Stomach (tissue), 9 donors: ENCODE measurements around the gene ATAD1. TPM values are rescaled to one million over a fixed set of nuclear protein-coding genes. Genes with fewer than 3 reads are reported as not detected.
"Not testable (repeated sequence)": the region's sequence is repeated elsewhere in the genome, so short reads cannot be mapped to it uniquely, and the experiment has no call there.

Experiments
- DNase-seq, 2 donors: peaks; one replicate each; pipeline versions ENCODE4 v3.0.0 to v3.0.0-alpha.2; 2013 to 2019
- H3K27ac ChIP-seq, 5 donors: fragments of 200-600 bp in 4 of 5; sonication (generic) in 4 of 5; one replicate each; pipeline ENCODE4 v1.5.1; 2013 to 2019; ENCODE audit warnings: mild to moderate bottlenecking in 1 of 5, moderate library complexity in 1 of 5
- H3K27me3 ChIP-seq, 3 donors: fragments of 200-600 bp; sonication (generic); one replicate each; pipeline ENCODE4 v1.5.1; 2017 to 2019; ENCODE audit warnings: mixed run types in 1 of 3
- H3K36me3 ChIP-seq, 4 donors: fragments of 200-600 bp; sonication (generic); 1 replicate in 3 of 4; 2 replicates in 1 of 4; pipeline ENCODE4 v1.5.1; 2016 to 2019
- H3K4me1 ChIP-seq, 4 donors: fragments of 200-600 bp; sonication (generic); one replicate each; pipeline ENCODE4 v1.5.1; 2016 to 2019
- H3K4me3 ChIP-seq, 4 donors: fragments of 200-600 bp; sonication (generic) in 3 of 4; one replicate each; pipeline ENCODE4 v1.5.1; 2016 to 2019; ENCODE audit warnings: mild to moderate bottlenecking in 1 of 4
- H3K9me3 ChIP-seq, 4 donors: fragments of 200-600 bp; sonication (generic); one replicate each; pipeline ENCODE4 v1.5.1; 2016 to 2019
- EP300 ChIP-seq: sonication (generic); formaldehyde crosslinking; IDR thresholded peaks from one replicate; pipeline ENCODE4 v1.6.1; 2017; ENCODE audit warnings: antibody characterized with exemption
- POLR2A ChIP-seq, 4 donors: fragments of 450-650 bp; IDR thresholded peaks; one replicate each; pipeline ENCODE4 v1.6.1; 2016; ENCODE audit warnings: antibody characterized with exemption in 4 of 4, control low read depth in 2 of 4, mild to moderate bottlenecking in 1 of 4, moderate library complexity in 1 of 4
- POLR2AphosphoS5 ChIP-seq, 3 donors: sonication (generic); formaldehyde crosslinking; IDR thresholded peaks; one replicate each; pipeline ENCODE4 v1.6.1; 2016; ENCODE audit warnings: antibody characterized with exemption in 3 of 3
- WGBS, 5 donors: extraction: QIAGEN DNeasy Blood & Tissue Kit in 3 of 5; methylation state at CpG; one replicate each; pipeline versions ENCODE4 v1.1.5 to v1.1.7; 2013 to 2018; 5-methylcytosine and 5-hydroxymethylcytosine counted together
- intact Hi-C: fragments of 100-400 bp; cut with DNase I; formaldehyde crosslinking; loops from one replicate; pipeline ENCODE4 v1.15.1; 2023; ENCODE audit warnings: low total_unique reads
- polyA plus RNA-seq, 3 donors: library from polyadenylated mRNA; stranded (reverse); fragments of 200-250 nt; gene quantifications; one replicate each; pipeline ENCODE4 v1.2.3, GENCODE V29; 2013
- total RNA-seq, 5 donors: library from RNA; depleted of rRNA; stranded (reverse); fragments of >200 nt; gene quantifications; one replicate each; pipeline versions ENCODE4 v1.1.0 to v1.2.3, GENCODE V29; 2014 to 2016
- TF ChIP-seq, protein P1 (sequence below), 7 experiments: fragments of 450-650 bp in 4 of 7; fragments of 200-600 bp in 3 of 7; sonication (generic) in 3 of 7; IDR thresholded peaks; one replicate each; pipeline ENCODE4 v1.5.1; 2016 to 2019; ENCODE audit warnings: antibody characterized with exemption in 7 of 7, control low read depth in 2 of 7, mild to moderate bottlenecking in 1 of 7
- donor health status: healthy with polysubstance abuse.
- donor health status: Bipolar disorder and iron deficiency.
- donor health status: healthy.

Gene ATAD1
- total and polyA plus RNA-seq, 8 donors: 7.0 to 61.7 (median 13.8) TPM

DNA sequence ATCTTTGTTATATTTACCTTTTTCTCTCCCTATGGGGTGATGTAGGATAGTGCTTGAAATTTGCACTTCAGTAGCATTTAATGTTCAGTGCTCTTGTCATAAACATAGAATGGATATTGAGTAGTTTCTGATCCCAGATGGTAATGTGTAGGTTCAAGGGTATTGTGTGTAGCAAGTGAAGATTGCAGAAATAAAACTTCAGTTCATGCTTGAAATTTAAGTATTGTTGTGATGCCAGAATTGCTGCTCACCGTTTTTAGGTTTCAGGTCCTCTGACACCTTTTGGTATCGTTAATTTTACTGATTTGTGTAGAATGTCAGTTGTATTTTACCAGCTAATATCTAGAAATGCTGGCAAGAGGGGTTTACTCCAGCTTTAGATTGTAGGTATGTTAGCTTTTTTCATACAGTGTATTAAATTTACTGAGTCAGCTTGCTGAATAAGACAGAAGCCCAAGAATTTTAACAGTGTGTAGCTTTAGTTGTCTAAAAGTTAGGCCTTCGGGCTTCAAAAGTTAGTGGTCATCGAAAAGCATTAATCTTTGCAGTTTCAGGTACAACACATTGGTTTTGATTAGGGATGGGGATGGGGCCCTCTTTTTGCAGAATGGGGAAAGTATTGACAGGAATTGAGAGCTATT is 47.3 kb upstream of the ATAD1 start:
- Histone ChIP-seq H3K27ac (peak overlapping the region in 4 of 5 donors; percentile 95 to 99 (median 98)), H3K9me3 (no peaks in the 10 kb centered on the region), H3K36me3 (no peaks in the 10 kb centered on the region), H3K4me1 (peaks cover 7 to 39% (median 33%) of the 10 kb centered on the region in 4 donors), H3K4me3 (peak overlapping the region; percentile 88 to 94 (median 90)), H3K27me3 (no peaks in the 10 kb centered on the region)
- WGBS, 5 donors: 1% methylated on average over 4 of the region's 4 CpGs
- TF ChIP-seq EP300: no peak
- TF ChIP-seq, protein P1, sequence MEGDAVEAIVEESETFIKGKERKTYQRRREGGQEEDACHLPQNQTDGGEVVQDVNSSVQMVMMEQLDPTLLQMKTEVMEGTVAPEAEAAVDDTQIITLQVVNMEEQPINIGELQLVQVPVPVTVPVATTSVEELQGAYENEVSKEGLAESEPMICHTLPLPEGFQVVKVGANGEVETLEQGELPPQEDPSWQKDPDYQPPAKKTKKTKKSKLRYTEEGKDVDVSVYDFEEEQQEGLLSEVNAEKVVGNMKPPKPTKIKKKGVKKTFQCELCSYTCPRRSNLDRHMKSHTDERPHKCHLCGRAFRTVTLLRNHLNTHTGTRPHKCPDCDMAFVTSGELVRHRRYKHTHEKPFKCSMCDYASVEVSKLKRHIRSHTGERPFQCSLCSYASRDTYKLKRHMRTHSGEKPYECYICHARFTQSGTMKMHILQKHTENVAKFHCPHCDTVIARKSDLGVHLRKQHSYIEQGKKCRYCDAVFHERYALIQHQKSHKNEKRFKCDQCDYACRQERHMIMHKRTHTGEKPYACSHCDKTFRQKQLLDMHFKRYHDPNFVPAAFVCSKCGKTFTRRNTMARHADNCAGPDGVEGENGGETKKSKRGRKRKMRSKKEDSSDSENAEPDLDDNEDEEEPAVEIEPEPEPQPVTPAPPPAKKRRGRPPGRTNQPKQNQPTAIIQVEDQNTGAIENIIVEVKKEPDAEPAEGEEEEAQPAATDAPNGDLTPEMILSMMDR (IDR thresholded peaks at IDR 0.05): no peak
- no peak for TF ChIP-seq POLR2AphosphoS5 (IDR thresholded peaks at IDR 0.05)
- no peak for TF ChIP-seq POLR2A (IDR thresholded peaks at IDR 0.05)
- intact Hi-C loops: loop anchor here (10.0 kb wide), 1 partner anchor 249 kb away; no protein-coding TSS in a partner anchor
- no peak for DNase-seq

DNA sequence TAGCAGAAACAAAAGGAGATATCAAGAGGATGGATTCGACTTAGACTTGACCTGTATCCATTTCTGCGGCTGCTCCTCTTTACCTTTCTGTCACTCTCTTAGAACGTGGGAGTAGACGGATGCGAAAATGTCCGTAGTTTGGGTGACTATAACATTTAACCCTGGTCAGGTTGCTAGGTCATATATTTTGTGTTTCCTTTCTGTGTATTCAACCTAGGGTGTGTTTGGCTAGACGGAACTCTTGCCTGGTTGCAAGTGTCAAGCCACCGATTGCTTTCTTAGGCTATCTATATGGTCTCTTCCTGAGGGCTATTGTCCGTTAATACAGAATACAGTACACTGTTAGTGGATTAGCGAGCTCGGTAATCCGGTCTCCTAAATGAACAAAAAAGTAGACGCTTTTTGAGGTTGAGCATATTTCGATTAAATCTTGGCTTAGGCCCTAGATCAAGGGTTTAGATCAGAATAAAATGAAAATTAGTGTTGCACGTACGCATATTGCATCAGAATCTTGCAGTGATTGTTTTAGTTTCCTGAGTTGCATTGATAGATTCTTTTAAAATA is 46.6 kb upstream of the ATAD1 start:
- Histone ChIP-seq H3K4me3 (peak overlapping the region; percentile 88 to 94 (median 90)), H3K27ac (peak overlapping the region; percentile 95 to 99 (median 97))
- intact Hi-C loops: loop anchor here (10.0 kb wide), 1 partner anchor 250 kb away; no protein-coding TSS in a partner anchor

DNA sequence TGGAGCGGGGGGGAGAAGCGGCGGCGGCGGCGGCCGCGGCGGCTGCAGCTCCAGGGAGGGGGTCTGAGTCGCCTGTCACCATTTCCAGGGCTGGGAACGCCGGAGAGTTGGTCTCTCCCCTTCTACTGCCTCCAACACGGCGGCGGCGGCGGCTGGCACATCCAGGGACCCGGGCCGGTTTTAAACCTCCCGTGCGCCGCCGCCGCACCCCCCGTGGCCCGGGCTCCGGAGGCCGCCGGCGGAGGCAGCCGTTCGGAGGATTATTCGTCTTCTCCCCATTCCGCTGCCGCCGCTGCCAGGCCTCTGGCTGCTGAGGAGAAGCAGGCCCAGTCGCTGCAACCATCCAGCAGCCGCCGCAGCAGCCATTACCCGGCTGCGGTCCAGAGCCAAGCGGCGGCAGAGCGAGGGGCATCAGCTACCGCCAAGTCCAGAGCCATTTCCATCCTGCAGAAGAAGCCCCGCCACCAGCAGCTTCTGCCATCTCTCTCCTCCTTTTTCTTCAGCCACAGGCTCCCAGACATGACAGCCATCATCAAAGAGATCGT is 46.0 kb upstream of the ATAD1 start:
- Histone ChIP-seq H3K27ac (peak overlapping the region; percentile 95 to 99 (median 97)), H3K4me1 (peaks cover 7 to 30% (median 27%) of the 10 kb centered on the region in 4 donors), H3K4me3 (peak overlapping the region; percentile 88 to 94 (median 90))
- intact Hi-C loops: loop anchor here (10.0 kb wide), 1 partner anchor 251 kb away; no protein-coding TSS in a partner anchor
- WGBS, 5 donors: 0 to 1% (median 0%) methylated on average over 9 to 47 of the region's 47 CpGs
- H3K36me3 ChIP-seq, H3K27me3 ChIP-seq, H3K9me3 ChIP-seq: not testable (repeated sequence)
- peak; percentile 39 to 75 for DNase-seq

More for the DNA sequence above, 46.6 kb upstream of the ATAD1 start:
- Histone ChIP-seq H3K36me3 (no peaks in the 10 kb centered on the region), H3K27me3 (no peaks in the 10 kb centered on the region), H3K4me1 (peaks cover 7 to 35% (median 33%) of the 10 kb centered on the region in 4 donors), H3K9me3 (no peaks in the 10 kb centered on the region)
- DNase-seq: peak in 1 of 2 donors; percentile 50
- no peak for TF ChIP-seq POLR2A (IDR thresholded peaks at IDR 0.05)
- no peak for TF ChIP-seq EP300
- TF ChIP-seq, protein P1 (IDR thresholded peaks at IDR 0.05): no peak
- no peak for TF ChIP-seq POLR2AphosphoS5 (IDR thresholded peaks at IDR 0.05)
- WGBS, 5 donors: 0 to 1% (median 1%) methylated on average over 16 of the region's 16 CpGs

DNA sequence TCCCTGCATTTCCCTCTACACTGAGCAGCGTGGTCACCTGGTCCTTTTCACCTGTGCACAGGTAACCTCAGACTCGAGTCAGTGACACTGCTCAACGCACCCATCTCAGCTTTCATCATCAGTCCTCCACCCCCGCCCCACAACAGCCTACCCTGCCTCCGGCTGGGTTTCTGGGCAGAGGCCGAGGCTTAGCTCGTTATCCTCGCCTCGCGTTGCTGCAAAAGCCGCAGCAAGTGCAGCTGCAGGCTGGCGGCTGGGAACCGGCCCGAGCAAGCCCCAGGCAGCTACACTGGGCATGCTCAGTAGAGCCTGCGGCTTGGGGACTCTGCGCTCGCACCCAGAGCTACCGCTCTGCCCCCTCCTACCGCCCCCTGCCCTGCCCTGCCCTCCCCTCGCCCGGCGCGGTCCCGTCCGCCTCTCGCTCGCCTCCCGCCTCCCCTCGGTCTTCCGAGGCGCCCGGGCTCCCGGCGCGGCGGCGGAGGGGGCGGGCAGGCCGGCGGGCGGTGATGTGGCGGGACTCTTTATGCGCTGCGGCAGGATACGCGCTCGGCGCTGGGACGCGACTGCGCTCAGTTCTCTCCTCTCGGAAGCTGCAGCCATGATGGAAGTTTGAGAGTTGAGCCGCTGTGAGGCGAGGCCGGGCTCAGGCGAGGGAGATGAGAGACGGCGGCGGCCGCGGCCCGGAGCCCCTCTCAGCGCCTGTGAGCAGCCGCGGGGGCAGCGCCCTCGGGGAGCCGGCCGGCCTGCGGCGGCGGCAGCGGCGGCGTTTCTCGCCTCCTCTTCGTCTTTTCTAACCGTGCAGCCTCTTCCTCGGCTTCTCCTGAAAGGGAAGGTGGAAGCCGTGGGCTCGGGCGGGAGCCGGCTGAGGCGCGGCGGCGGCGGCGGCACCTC is 45.3 kb upstream of the ATAD1 start, which contains the start of the genes KLLN and PTEN:
TSS of gene KLLN (minus strand) at position 481 of the 891 bp plus-strand sequence. CDS start 1,046 bp downstream, outside the sequence.
TSS of gene PTEN (plus strand) at position 573 of the 891 bp plus-strand sequence. CDS start 845 bp downstream, outside the sequence.
- Histone ChIP-seq H3K27ac (peak within 1 kb of the TSS; percentile 95 to 99 (median 97)), H3K9me3 (no peaks in the 10 kb centered on the region), H3K4me3 (peak within 1 kb of the TSS; percentile 88 to 94 (median 90)), H3K36me3 (no peaks in the 10 kb centered on the region), H3K4me1 (peaks cover 7 to 22% (median 20%) of the 10 kb centered on the region in 4 donors), H3K27me3 (no peaks in the 10 kb centered on the region)
- intact Hi-C loops: loop anchor here (10.0 kb wide), 1 partner anchor 252 kb away; no protein-coding TSS in a partner anchor
- 0 to 1% (median 0%) methylated on average over 37 to 89 of the region's 89 CpGs for WGBS, 5 donors
- DNase-seq: peak; percentile 90 to 97
- TF ChIP-seq POLR2A (IDR thresholded peaks at IDR 0.05) (peak in 1 of 4 donors; percentile 4), POLR2AphosphoS5 (IDR thresholded peaks at IDR 0.05) (peak; percentile 50 to 97 (median 95)), EP300 (no peak)
- TF ChIP-seq, protein P1 (IDR thresholded peaks at IDR 0.05): no peak
